ENCODE data around the gene STIP1. TPM values are rescaled to one million over a fixed set of nuclear protein-coding genes. Genes with fewer than 3 reads are reported as not detected.

STIP1 gene
- total and polyA plus RNA-seq, 9 of the 15 experiments (the other 6 are each of a cell fraction or from before 2014, with no cell fraction given), result 58.1 to 465 (median 346) TPM

DNA sequence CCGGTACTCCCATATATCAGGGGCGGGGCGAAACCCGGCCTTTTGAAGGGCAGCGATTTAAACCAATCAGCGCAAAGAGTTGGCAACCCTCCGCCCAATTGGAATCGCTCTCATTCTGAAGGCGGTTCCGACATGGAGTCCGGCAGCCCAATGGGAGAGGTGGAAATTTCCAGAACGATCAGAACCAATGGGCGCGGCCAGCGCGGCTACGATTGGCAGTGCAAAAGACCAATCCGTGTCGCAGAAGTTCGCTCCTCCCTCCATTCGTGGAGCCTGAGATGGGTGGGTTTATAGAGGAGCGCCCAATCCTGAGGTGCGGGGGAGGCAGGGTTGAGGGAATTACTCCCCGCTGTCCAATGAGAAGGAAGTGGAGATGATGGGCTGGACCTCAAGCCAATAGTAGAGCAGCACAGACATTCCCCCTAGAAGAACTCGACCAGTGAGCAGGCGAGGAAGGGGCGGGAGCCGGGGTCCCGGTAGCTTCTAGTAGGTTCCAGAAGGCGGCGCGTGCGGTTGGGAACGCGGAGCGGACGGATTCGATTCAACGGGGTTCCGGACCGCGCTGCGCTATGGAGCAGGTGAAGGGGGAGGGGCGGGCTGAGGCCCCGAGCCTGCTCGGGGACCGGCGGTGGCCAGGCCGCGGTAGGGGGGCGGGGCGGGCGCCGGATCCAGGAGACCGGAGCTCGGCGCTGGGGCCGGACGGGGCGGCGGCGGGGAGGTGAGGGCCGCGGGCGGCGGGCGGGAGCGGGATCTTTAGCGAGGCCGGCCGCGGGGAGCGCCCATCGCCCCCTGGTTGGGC, at the start of gene STIP1 (continued):
- no peak for TF ChIP-seq GTF2B (IDR thresholded peaks at IDR 0.05; ENCODE audit: extremely low read depth, insufficient read length)
- no peak for TF ChIP-seq NR1H2 (CRISPR knock-in tag; IDR thresholded peaks at IDR 0.05)
- TF ChIP-seq ZNF12 (CRISPR knock-in tag; IDR thresholded peaks at IDR 0.05), result no peak
- no peak for TF ChIP-seq DIDO1 (tag; IDR thresholded peaks at IDR 0.05; ENCODE audit: low read depth)
- peak in 1 of 2 experiments; percentile 46; a peak in 1 of 4 replicates for TF ChIP-seq UBTF (IDR thresholded peaks at IDR 0.05; ENCODE audit: borderline replicate concordance in 1 of 2, low read depth in 2 of 2, low read length in 2 of 2)
- TF ChIP-seq, protein P1, sequence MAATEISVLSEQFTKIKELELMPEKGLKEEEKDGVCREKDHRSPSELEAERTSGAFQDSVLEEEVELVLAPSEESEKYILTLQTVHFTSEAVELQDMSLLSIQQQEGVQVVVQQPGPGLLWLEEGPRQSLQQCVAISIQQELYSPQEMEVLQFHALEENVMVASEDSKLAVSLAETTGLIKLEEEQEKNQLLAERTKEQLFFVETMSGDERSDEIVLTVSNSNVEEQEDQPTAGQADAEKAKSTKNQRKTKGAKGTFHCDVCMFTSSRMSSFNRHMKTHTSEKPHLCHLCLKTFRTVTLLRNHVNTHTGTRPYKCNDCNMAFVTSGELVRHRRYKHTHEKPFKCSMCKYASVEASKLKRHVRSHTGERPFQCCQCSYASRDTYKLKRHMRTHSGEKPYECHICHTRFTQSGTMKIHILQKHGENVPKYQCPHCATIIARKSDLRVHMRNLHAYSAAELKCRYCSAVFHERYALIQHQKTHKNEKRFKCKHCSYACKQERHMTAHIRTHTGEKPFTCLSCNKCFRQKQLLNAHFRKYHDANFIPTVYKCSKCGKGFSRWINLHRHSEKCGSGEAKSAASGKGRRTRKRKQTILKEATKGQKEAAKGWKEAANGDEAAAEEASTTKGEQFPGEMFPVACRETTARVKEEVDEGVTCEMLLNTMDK (IDR thresholded peaks at IDR 0.05; ENCODE audit: borderline replicate concordance, insufficient read depth, low read depth, low read length, poor library complexity, severe bottlenecking), result peak; percentile 86
- no peak for TF ChIP-seq IFI16 (CRISPR knock-in tag; IDR thresholded peaks at IDR 0.05)
- TF ChIP-seq SRSF9 (IDR thresholded peaks at IDR 0.05; ENCODE audit: borderline replicate concordance, low read depth, low read length), result no peak
- peak; percentile 95 to 99 for TF ChIP-seq TEAD1 (CRISPR knock-in tag; IDR thresholded peaks at IDR 0.05)
- peak in 1 of 2 experiments; percentile 82; a peak in 1 of 4 replicates for TF ChIP-seq SIN3A (IDR thresholded peaks at IDR 0.05; ENCODE audit: borderline replicate concordance in 2 of 2, control insufficient read depth in 1 of 2, low read depth in 2 of 2, low read length in 2 of 2)
- TF ChIP-seq ZC3H8 (IDR thresholded peaks at IDR 0.05), result no peak
- TF ChIP-seq ZNF282 (CRISPR knock-in tag; IDR thresholded peaks at IDR 0.05), result no peak
- no peak for TF ChIP-seq ZNF699 (CRISPR knock-in tag; IDR thresholded peaks at IDR 0.05; ENCODE audit: insufficient replicate concordance)
- 0 out of 2 replicates have a peak, but pooled peaks have one; percentile 21 for TF ChIP-seq BCOR (IDR thresholded peaks at IDR 0.05)
- peak in 1 of 2 experiments; percentile 46; a peak in 2 of 4 replicates for TF ChIP-seq RCOR1 (IDR thresholded peaks at IDR 0.05; ENCODE audit: borderline replicate concordance in 1 of 2, low read depth in 2 of 2, low read length in 2 of 2)
- no peak for TF ChIP-seq ZNF75A (CRISPR knock-in tag; IDR thresholded peaks at IDR 0.05)
- no peak for TF ChIP-seq TRIM28 (IDR thresholded peaks at IDR 0.05)
- TF ChIP-seq, protein P2, sequence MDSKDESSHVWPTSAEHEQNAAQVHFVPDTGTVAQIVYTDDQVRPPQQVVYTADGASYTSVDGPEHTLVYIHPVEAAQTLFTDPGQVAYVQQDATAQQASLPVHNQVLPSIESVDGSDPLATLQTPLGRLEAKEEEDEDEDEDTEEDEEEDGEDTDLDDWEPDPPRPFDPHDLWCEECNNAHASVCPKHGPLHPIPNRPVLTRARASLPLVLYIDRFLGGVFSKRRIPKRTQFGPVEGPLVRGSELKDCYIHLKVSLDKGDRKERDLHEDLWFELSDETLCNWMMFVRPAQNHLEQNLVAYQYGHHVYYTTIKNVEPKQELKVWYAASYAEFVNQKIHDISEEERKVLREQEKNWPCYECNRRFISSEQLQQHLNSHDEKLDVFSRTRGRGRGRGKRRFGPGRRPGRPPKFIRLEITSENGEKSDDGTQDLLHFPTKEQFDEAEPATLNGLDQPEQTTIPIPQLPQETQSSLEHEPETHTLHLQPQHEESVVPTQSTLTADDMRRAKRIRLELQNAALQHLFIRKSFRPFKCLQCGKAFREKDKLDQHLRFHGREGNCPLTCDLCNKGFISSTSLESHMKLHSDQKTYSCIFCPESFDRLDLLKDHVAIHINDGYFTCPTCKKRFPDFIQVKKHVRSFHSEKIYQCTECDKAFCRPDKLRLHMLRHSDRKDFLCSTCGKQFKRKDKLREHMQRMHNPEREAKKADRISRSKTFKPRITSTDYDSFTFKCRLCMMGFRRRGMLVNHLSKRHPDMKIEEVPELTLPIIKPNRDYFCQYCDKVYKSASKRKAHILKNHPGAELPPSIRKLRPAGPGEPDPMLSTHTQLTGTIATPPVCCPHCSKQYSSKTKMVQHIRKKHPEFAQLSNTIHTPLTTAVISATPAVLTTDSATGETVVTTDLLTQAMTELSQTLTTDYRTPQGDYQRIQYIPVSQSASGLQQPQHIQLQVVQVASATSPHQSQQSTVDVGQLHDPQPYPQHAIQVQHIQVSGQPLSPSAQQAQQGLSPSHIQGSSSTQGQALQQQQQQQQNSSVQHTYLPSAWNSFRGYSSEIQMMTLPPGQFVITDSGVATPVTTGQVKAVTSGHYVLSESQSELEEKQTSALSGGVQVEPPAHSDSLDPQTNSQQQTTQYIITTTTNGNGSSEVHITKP (IDR thresholded peaks at IDR 0.05; ENCODE audit: partially characterized antibody), result no peak
